GM12878 (cell line): Measurements from ENCODE around the gene SLC5A2. TPM values are rescaled to one million over a fixed set of nuclear protein-coding genes. Genes with fewer than 3 reads are reported as not detected.

Source experiments
- ATAC-seq: fragments of 200-7000 bp; cut with Tn5 transposase; 3 replicates; pipeline ENCODE4 v1.9.1; 2020; ENCODE audit warnings: mild to moderate bottlenecking, moderate library complexity
- BruUV-seq: library from RNA; stranded (reverse); fragments of 400-500 nt; replicated peaks from 2 replicates; lab custom pipeline; 2021; lab: Mats Ljungman, UMichigan
- CTCF ChIA-PET: fragments of 300-600 bp; sonication (Branson Sonifier 250); formaldehyde crosslinking; extraction: SDS; loops from one replicate; lab custom pipeline; 2021; ENCODE audit warnings: inconsistent platforms; lab: Yijun Ruan, JAX
- POLR2A ChIA-PET: fragments of 350-600 bp; formaldehyde crosslinking; extraction: SDS; loops from one replicate; lab custom pipeline; 2021; ENCODE audit warnings: inconsistent platforms; lab: Charles Lee
- RAD21 ChIA-PET: fragments of 300-600 bp; sonication (Branson Sonifier 250); formaldehyde crosslinking; loops from one replicate; lab custom pipeline; 2023; ENCODE audit warnings: antibody characterized with exemption; ENCODE audit not compliant: unreplicated experiment; lab: Charles Lee
- SMC1A ChIA-PET: fragments of 300-600 bp; sonication (Branson Sonifier 250); formaldehyde crosslinking; loops from one replicate; lab custom pipeline; 2023; ENCODE audit not compliant: unreplicated experiment, uncharacterized antibody; lab: Charles Lee
- DNase-seq: peaks from one replicate; pipeline ENCODE4 v3.0.0-alpha.2; 2011; ENCODE audit warnings: low read depth, low spot score
- FAIRE-seq: peaks from 3 replicates; lab custom pipeline; 2011; peaks lifted over from hg19 to GRCh38; lab: Jason Lieb, UNC
- H2AFZ ChIP-seq: 2 replicates; pipeline ENCODE4 v1.6.0; 2011; ENCODE audit warnings: low read depth, low read length, control low read depth; ENCODE audit not compliant: control insufficient read depth
- H3K27ac ChIP-seq: 2 replicates; pipeline ENCODE4 v1.5.1; 2011; ENCODE audit warnings: control low read depth; ENCODE audit not compliant: control insufficient read depth, insufficient read depth
- H3K27me3 ChIP-seq, 2 experiments: replicated peaks in 1 of 2; 2 replicates each; pipeline versions ENCODE4 v1.6.0 to v1.6.1; 2011; ENCODE audit warnings: low read length in 1 of 2; ENCODE audit not compliant: control insufficient read depth in 2 of 2, insufficient read depth in 2 of 2
- H3K36me3 ChIP-seq, 2 experiments: 2 replicates each; pipeline ENCODE4 v1.5.1; 2011; ENCODE audit warnings: low read length in 1 of 2; ENCODE audit not compliant: control insufficient read depth in 2 of 2, insufficient read depth in 2 of 2
- H3K4me1 ChIP-seq: 2 replicates; pipeline ENCODE4 v1.6.1; 2011; ENCODE audit warnings: mild to moderate bottlenecking, low read length, moderate library complexity, mixed read lengths; ENCODE audit not compliant: control insufficient read depth, insufficient read depth
- H3K4me2 ChIP-seq: 2 replicates; pipeline ENCODE4 v1.6.0; 2011; ENCODE audit warnings: control low read depth; ENCODE audit not compliant: control insufficient read depth, insufficient read depth
- H3K4me3 ChIP-seq: fragments of 200-600 bp; sonication (generic); 2 replicates; pipeline ENCODE4 v1.5.1; 2016
- H3K79me2 ChIP-seq: 2 replicates; pipeline ENCODE4 v1.6.0; 2011; ENCODE audit warnings: low read length; ENCODE audit not compliant: control insufficient read depth, insufficient read depth
- H3K9ac ChIP-seq: 2 replicates; pipeline ENCODE4 v1.8.0; 2011; ENCODE audit warnings: low read length, control low read depth, mixed read lengths; ENCODE audit not compliant: control insufficient read depth, insufficient read depth
- H3K9me3 ChIP-seq: replicated peaks from 3 replicates; pipeline ENCODE4 v1.5.1; 2011; ENCODE audit warnings: mild to moderate bottlenecking, low read length; ENCODE audit not compliant: control insufficient read depth, insufficient read depth
- H4K20me1 ChIP-seq: 2 replicates; pipeline ENCODE4 v1.6.0; 2011; ENCODE audit not compliant: control insufficient read depth, insufficient read depth
- ATF2 ChIP-seq: IDR thresholded peaks from 2 replicates; pipeline ENCODE4 v1.6.1; 2012; ENCODE audit warnings: low read length, inconsistent platforms
- E2F8 ChIP-seq: fragments of 450-650 bp; IDR thresholded peaks from 2 replicates; pipeline ENCODE4 v1.6.1; 2018; ENCODE audit warnings: mild to moderate bottlenecking, low read depth, moderate library complexity; ENCODE audit not compliant: partially characterized antibody
- HCFC1 ChIP-seq: fragments of 150-350 bp; IDR thresholded peaks from 2 replicates; pipeline ENCODE4 v1.6.1; 2014; ENCODE audit warnings: low read length
- POLR2AphosphoS2 ChIP-seq: IDR thresholded peaks from 2 replicates; pipeline ENCODE4 v1.6.1; 2011; ENCODE audit warnings: low read depth, mild to moderate bottlenecking, low read length, improper control_type of control experiment, moderate library complexity
- WGBS: methylation state at CpG from one replicate; pipeline ENCODE4 v1.1.6; 2016; ENCODE audit warnings: low lambda C conversion rate; ENCODE audit not compliant: insufficient replicate concordance, insufficient coverage; ENCODE audit errors: missing lambda C conversion rate; 5-methylcytosine and 5-hydroxymethylcytosine counted together
- in situ Hi-C: fragments of 300-500 bp; cut with MboI; formaldehyde crosslinking; loops from 9 replicates; pipeline ENCODE4 v1.14.3; 2018; ENCODE audit warnings: mixed read lengths
- intact Hi-C: fragments of 100-400 bp; cut with micrococcal nuclease; formaldehyde crosslinking; loops from one replicate; pipeline ENCODE4 v1.14.2; 2022; ENCODE audit not compliant: unreplicated experiment
- polyA plus RNA-seq, 11 experiments: library from polyadenylated mRNA; depleted of rRNA in 4 of 11; unstranded in 6 of 11; stranded (reverse) in 5 of 11; fragments of >200 nt; fragmentation: Nextera tagmentation in 4 of 11; fragmentation: Illumina TruSeq in 1 of 11; extraction: Ambion mirVana in 4 of 11; extraction: Trizol in 1 of 11; gene quantifications; 1 replicate in 1 of 11; 2 replicates in 10 of 11; pipeline versions ENCODE4 v1.2.1 to v1.2.3, GENCODE V29; 2011 to 2016; ENCODE audit warnings: inconsistent platforms in 2 of 11, missing spikeins in 2 of 11, low read depth in 1 of 11
- total RNA-seq, 4 experiments: library from RNA; depleted of rRNA in 3 of 4; stranded (reverse); fragments of >200 nt in 3 of 4; fragmentation: Illumina TruSeq in 1 of 4; extraction: Trizol in 1 of 4; gene quantifications; 2 replicates each; pipeline versions ENCODE4 v1.2.1 to v1.2.3, GENCODE V29; 2013 to 2021
- TF ChIP-seq, protein P1 (sequence below): IDR thresholded peaks from 2 replicates; pipeline ENCODE4 v1.6.1; 2011; ENCODE audit warnings: borderline replicate concordance, low read depth, mild to moderate bottlenecking, moderate library complexity, mixed read lengths, low read length; ENCODE audit not compliant: insufficient read depth; ENCODE audit errors: extremely low read length
- TF ChIP-seq, protein P2 (sequence below): fragments of 450-650 bp; IDR thresholded peaks from 2 replicates; pipeline ENCODE4 v1.6.1; 2017; ENCODE audit warnings: low read depth, mild to moderate bottlenecking, moderate library complexity
- TF ChIP-seq, protein P3 (sequence below): fragments of 450-650 bp; IDR thresholded peaks from 2 replicates; pipeline ENCODE4 v1.6.1; 2017; ENCODE audit warnings: mild to moderate bottlenecking, moderate library complexity

SLC5A2 gene
- total and polyA plus RNA-seq, 10 of the 15 experiments (the other 5 are each of a cell fraction or from before 2014, with no cell fraction given) = 3.6 to 4.8 (median 4.4) TPM; not detected in 6

GRCh38 chr16:31452631-31453106 is 30.3 kb upstream of the SLC5A2 start:
- ChIA-PET CTCF (interaction anchor here (0.8 to 3.0 kb wide), 4 partner anchors 8 to 416 kb away, joined by 3 to 11 read pairs (median 7); partner anchors contain the start of gene ZNF843), SMC1A (interaction anchor here (0.6 to 1.6 kb wide), 3 partner anchors 14 to 354 kb away, joined by 3 to 5 read pairs (median 4); no protein-coding TSS in a partner anchor), RAD21 (interaction anchor here (1.2 kb wide), 1 partner anchor 415 kb away, joined by 3 read pairs; no protein-coding TSS in a partner anchor), POLR2A (interaction anchor here (0.5 kb wide), 1 partner anchor 485 kb away, joined by 3 read pairs; no protein-coding TSS in a partner anchor)
- in situ Hi-C loops = no loop called here
- no peak overlapping the region for H2AFZ ChIP-seq
- intact Hi-C loops = no loop called here
- FAIRE-seq (no peak), ATAC-seq (no peak), DNase-seq (no peak)
- H3K4me3 ChIP-seq = no peak overlapping the region
- peaks cover 16% of the 10 kb centered on the region for H3K4me1 ChIP-seq
- BruUV-seq = no TSS peak
- no peaks in the 10 kb centered on the region for H3K27me3 ChIP-seq
- H3K79me2 ChIP-seq = peaks cover 21% of the 10 kb centered on the region
- no peak overlapping the region for H3K4me2 ChIP-seq
- H3K9me3 ChIP-seq = no peaks in the 10 kb centered on the region
- 97% methylated on average over 3 of the region's 3 CpGs for WGBS
- H3K27ac ChIP-seq = no peak overlapping the region
- H4K20me1 ChIP-seq = peaks cover 7% of the 10 kb centered on the region; the same call in 1 of the 2 replicates
- no peak overlapping the region for H3K9ac ChIP-seq
- H3K36me3 ChIP-seq = no peaks in the 10 kb centered on the region
- TF ChIP-seq HCFC1 (no peak), E2F8 (no peak), POLR2AphosphoS2 (no peak), ATF2 (no peak)
- TF ChIP-seq, protein P1, sequence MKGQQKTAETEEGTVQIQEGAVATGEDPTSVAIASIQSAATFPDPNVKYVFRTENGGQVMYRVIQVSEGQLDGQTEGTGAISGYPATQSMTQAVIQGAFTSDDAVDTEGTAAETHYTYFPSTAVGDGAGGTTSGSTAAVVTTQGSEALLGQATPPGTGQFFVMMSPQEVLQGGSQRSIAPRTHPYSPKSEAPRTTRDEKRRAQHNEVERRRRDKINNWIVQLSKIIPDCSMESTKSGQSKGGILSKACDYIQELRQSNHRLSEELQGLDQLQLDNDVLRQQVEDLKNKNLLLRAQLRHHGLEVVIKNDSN = no peak
- TF ChIP-seq, protein P2, sequence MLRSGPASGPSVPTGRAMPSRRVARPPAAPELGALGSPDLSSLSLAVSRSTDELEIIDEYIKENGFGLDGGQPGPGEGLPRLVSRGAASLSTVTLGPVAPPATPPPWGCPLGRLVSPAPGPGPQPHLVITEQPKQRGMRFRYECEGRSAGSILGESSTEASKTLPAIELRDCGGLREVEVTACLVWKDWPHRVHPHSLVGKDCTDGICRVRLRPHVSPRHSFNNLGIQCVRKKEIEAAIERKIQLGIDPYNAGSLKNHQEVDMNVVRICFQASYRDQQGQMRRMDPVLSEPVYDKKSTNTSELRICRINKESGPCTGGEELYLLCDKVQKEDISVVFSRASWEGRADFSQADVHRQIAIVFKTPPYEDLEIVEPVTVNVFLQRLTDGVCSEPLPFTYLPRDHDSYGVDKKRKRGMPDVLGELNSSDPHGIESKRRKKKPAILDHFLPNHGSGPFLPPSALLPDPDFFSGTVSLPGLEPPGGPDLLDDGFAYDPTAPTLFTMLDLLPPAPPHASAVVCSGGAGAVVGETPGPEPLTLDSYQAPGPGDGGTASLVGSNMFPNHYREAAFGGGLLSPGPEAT = no peak
- TF ChIP-seq, protein P3, sequence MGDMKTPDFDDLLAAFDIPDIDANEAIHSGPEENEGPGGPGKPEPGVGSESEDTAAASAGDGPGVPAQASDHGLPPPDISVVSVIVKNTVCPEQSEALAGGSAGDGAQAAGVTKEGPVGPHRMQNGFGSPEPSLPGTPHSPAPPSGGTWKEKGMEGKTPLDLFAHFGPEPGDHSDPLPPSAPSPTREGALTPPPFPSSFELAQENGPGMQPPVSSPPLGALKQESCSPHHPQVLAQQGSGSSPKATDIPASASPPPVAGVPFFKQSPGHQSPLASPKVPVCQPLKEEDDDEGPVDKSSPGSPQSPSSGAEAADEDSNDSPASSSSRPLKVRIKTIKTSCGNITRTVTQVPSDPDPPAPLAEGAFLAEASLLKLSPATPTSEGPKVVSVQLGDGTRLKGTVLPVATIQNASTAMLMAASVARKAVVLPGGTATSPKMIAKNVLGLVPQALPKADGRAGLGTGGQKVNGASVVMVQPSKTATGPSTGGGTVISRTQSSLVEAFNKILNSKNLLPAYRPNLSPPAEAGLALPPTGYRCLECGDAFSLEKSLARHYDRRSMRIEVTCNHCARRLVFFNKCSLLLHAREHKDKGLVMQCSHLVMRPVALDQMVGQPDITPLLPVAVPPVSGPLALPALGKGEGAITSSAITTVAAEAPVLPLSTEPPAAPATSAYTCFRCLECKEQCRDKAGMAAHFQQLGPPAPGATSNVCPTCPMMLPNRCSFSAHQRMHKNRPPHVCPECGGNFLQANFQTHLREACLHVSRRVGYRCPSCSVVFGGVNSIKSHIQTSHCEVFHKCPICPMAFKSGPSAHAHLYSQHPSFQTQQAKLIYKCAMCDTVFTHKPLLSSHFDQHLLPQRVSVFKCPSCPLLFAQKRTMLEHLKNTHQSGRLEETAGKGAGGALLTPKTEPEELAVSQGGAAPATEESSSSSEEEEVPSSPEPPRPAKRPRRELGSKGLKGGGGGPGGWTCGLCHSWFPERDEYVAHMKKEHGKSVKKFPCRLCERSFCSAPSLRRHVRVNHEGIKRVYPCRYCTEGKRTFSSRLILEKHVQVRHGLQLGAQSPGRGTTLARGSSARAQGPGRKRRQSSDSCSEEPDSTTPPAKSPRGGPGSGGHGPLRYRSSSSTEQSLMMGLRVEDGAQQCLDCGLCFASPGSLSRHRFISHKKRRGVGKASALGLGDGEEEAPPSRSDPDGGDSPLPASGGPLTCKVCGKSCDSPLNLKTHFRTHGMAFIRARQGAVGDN = no peak
